Measurements from ENCODE around the gene GLT6D1.
"Not testable (repeated sequence)": the region's sequence is repeated elsewhere in the genome, so short reads cannot be mapped to it uniquely, and the experiment has no call there.

- TF ChIP-seq, protein P1, sequence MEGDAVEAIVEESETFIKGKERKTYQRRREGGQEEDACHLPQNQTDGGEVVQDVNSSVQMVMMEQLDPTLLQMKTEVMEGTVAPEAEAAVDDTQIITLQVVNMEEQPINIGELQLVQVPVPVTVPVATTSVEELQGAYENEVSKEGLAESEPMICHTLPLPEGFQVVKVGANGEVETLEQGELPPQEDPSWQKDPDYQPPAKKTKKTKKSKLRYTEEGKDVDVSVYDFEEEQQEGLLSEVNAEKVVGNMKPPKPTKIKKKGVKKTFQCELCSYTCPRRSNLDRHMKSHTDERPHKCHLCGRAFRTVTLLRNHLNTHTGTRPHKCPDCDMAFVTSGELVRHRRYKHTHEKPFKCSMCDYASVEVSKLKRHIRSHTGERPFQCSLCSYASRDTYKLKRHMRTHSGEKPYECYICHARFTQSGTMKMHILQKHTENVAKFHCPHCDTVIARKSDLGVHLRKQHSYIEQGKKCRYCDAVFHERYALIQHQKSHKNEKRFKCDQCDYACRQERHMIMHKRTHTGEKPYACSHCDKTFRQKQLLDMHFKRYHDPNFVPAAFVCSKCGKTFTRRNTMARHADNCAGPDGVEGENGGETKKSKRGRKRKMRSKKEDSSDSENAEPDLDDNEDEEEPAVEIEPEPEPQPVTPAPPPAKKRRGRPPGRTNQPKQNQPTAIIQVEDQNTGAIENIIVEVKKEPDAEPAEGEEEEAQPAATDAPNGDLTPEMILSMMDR (IDR thresholded peaks at IDR 0.05; ENCODE audit: low read depth, low read length): not testable (repeated sequence)
- not testable (repeated sequence) for TF ChIP-seq EZH2phosphoT487 (IDR thresholded peaks at IDR 0.05; ENCODE audit: low read depth)
Observed at GRCh38 chr9:135672786-135673185, 33.4 kb upstream of the GLT6D1 start.

All from OCI-LY3 (cell line).